Ovary (tissue), 9 donors: ENCODE data around the gene RGS6. TPM values are rescaled to one million over a fixed set of nuclear protein-coding genes. Genes with fewer than 3 reads are reported as not detected.

Experiments used
- DNase-seq, 5 donors: peaks; one replicate each; pipeline ENCODE4 v3.0.0-alpha.2; 2019 to 2020
- H3K27ac ChIP-seq, 2 donors: fragments of 200-600 bp; one replicate each; pipeline versions ENCODE4 v1.5.1 to v1.8.0; 2019 to 2022
- H3K27me3 ChIP-seq: fragments of 200-600 bp; one replicate; pipeline ENCODE4 v1.8.0; 2022
- H3K36me3 ChIP-seq: fragments of 200-600 bp; sonication (generic); one replicate; pipeline ENCODE4 v1.5.1; 2019
- H3K4me1 ChIP-seq: one replicate; pipeline ENCODE4 v1.8.1; 2013; ENCODE audit warnings: mild to moderate bottlenecking, moderate library complexity; ENCODE audit not compliant: insufficient read depth
- H3K4me3 ChIP-seq: fragments of 200-600 bp; sonication (generic); one replicate; pipeline ENCODE4 v1.5.1; 2017
- H3K9me3 ChIP-seq, 2 donors: fragments of 200-600 bp in 1 of 2; sonication (generic) in 1 of 2; one replicate each; pipeline versions ENCODE4 v1.5.1 to v1.8.1; 2013 to 2019; ENCODE audit warnings: mild to moderate bottlenecking in 1 of 2, moderate library complexity in 1 of 2
- CTCF ChIP-seq, 3 donors: fragments of 450-650 bp in 2 of 3; fragments of 200-600 bp in 1 of 3; IDR thresholded peaks; one replicate each; pipeline versions ENCODE4 v1.5.1 to v1.8.0; 2016 to 2022; ENCODE audit warnings: antibody characterized with exemption in 3 of 3, mild to moderate bottlenecking in 1 of 3
- EP300 ChIP-seq: sonication (generic); formaldehyde crosslinking; IDR thresholded peaks from one replicate; pipeline ENCODE4 v1.6.1; 2017; ENCODE audit warnings: antibody characterized with exemption
- POLR2A ChIP-seq: fragments of 450-650 bp; IDR thresholded peaks from one replicate; pipeline ENCODE4 v1.6.1; 2017; ENCODE audit warnings: antibody characterized with exemption, mild to moderate bottlenecking, moderate library complexity
- WGBS, 3 donors: extraction: QIAGEN DNeasy Blood & Tissue Kit in 1 of 3; methylation state at CpG; one replicate each; pipeline versions ENCODE4 v1.1.5 to v1.1.7; 2013 to 2017; 5-methylcytosine and 5-hydroxymethylcytosine counted together
- intact Hi-C, 4 donors: fragments of 100-400 bp; cut with DNase I; formaldehyde crosslinking; loops; one replicate each; pipeline versions ENCODE4 v1.11.0 to v1.15.1; 2022 to 2023
- polyA plus RNA-seq, 2 donors: library from polyadenylated mRNA; stranded (reverse); fragments of 200-250 nt in 1 of 2; fragments of 350-450 nt in 1 of 2; fragmentation: Illumina TruSeq in 1 of 2; extraction: RNeasy Lipid Tissue Mini Kit (QIAGEN cat#74804) in 1 of 2; gene quantifications; one replicate each; pipeline ENCODE4 v1.2.3, GENCODE V29; 2013 to 2014
- total RNA-seq, 7 donors: library from RNA; depleted of rRNA in 2 of 7; stranded (reverse); fragments of >200 nt in 2 of 7; fragmentation: NEBNext Ultra II Directional in 3 of 7; extraction: Animal tissue kit (Norgen Biotek cat#: 25700) in 3 of 7; gene quantifications; one replicate each; pipeline versions ENCODE4 v1.1.0 to v1.2.4, GENCODE V29; 2016 to 2023
- donor health status: DM: no; HTN: no; CAD: no; lungs with moderate emphysema.
- donor health status: DM: no; HTN: no; CAD: no.
- donor health status: Bipolar disorder and iron deficiency.
- donor health status: DM: yes; HTN: yes; CAD: no.
- donor health status: DM: no; HTN: no; CAD: no.
- donor health status: DM: yes; HTN: yes; CAD: no.

The RGS6 gene
- total and polyA plus RNA-seq, 9 donors, result 0.53 to 6.9 (median 1.1) TPM

GRCh38 chr14:72554401-72554800 lies 622.2 kb downstream of the RGS6 start:
- 81 to 90% (median 83%) methylated on average over 4 of the region's 4 CpGs for WGBS, 3 donors

GRCh38 chr14:72554994-72555608 lies 622.9 kb downstream of the RGS6 start:
- WGBS, 3 donors, result 88 to 91% (median 88%) methylated on average over 5 of the region's 5 CpGs
- no peak for DNase-seq
- TF ChIP-seq CTCF (IDR thresholded peaks at IDR 0.05) (no peak), POLR2A (no peak), EP300 (no peak)
- Histone ChIP-seq H3K4me3 (no peak overlapping the region), H3K27ac (no peak overlapping the region), H3K36me3 (no peaks in the 10 kb centered on the region), H3K9me3 (no peaks in the 10 kb centered on the region), H3K4me1 (peaks cover 5% of the 10 kb centered on the region), H3K27me3 (no peaks in the 10 kb centered on the region)
- intact Hi-C loops, result no loop called here

More at GRCh38 chr14:72554401-72554800, 622.2 kb downstream of the RGS6 start:
- intact Hi-C loops, result no loop called here
- Histone ChIP-seq H3K36me3 (no peaks in the 10 kb centered on the region), H3K27me3 (no peaks in the 10 kb centered on the region), H3K27ac (no peak overlapping the region), H3K9me3 (no peaks in the 10 kb centered on the region), H3K4me3 (no peak overlapping the region), H3K4me1 (peaks cover 5% of the 10 kb centered on the region)
- no peak for DNase-seq
- TF ChIP-seq POLR2A (no peak), EP300 (no peak), CTCF (IDR thresholded peaks at IDR 0.05) (no peak)

- DNase-seq, result no peak
- intact Hi-C loops, result no loop called here
- TF ChIP-seq POLR2A (no peak), CTCF (IDR thresholded peaks at IDR 0.05) (no peak), EP300 (no peak)
- Histone ChIP-seq H3K9me3 (no peaks in the 10 kb centered on the region), H3K4me1 (peaks cover 5% of the 10 kb centered on the region), H3K27ac (no peak overlapping the region), H3K36me3 (no peaks in the 10 kb centered on the region), H3K27me3 (no peaks in the 10 kb centered on the region), H3K4me3 (no peak overlapping the region)
- WGBS, 3 donors, result 94 to 97% (median 94%) methylated on average over 7 of the region's 7 CpGs
These were observed 623.4 kb downstream of the RGS6 start for GRCh38 chr14:72555609-72556000.

GRCh38 chr14:72557671-72558070 lies 625.4 kb downstream of the RGS6 start:
- TF ChIP-seq CTCF (IDR thresholded peaks at IDR 0.05), result no peak
- TF ChIP-seq POLR2A, result no peak
- TF ChIP-seq EP300, result no peak
- no peak for DNase-seq
- Histone ChIP-seq H3K4me3 (no peak overlapping the region), H3K9me3 (no peaks in the 10 kb centered on the region), H3K27ac (no peak overlapping the region), H3K36me3 (no peaks in the 10 kb centered on the region), H3K27me3 (no peaks in the 10 kb centered on the region), H3K4me1 (peaks cover 5% of the 10 kb centered on the region)
- intact Hi-C loops, result no loop called here
- whole genome bisulfite sequencing, 3 donors, result 92 to 95% (median 94%) methylated on average over 6 of the region's 6 CpGs
